ENCODE data around the gene GP1BB. TPM values are rescaled to one million over a fixed set of nuclear protein-coding genes. Genes with fewer than 3 reads are reported as not detected.

Gene GP1BB
- total RNA-seq, 1 experiment from 2014 or later, result 3.6 TPM

- in situ Hi-C loops (cut with HindIII; ENCODE audit: low pct_unique_long_range_greater_than_20kb, low sequenced_read_pairs), result no loop called here
- intact Hi-C loops (cut with micrococcal nuclease; ENCODE audit: unreplicated experiment), result no loop called here
- CTCF ChIA-PET, result no interaction called here
- H3K4me3 ChIP-seq (ENCODE audit: low read depth in 2 of 2, low read length in 2 of 2), result peak overlapping the region; percentile 52 to 60
- ATAC-seq (no peak), DNase-seq (ENCODE audit: low read depth, low spot score) (no peak)
- H3K27ac ChIP-seq (ENCODE audit: low read length), result peak overlapping the region; percentile 88
- POLR2A ChIA-PET, result no interaction called here
- TF ChIP-seq, protein P1, sequence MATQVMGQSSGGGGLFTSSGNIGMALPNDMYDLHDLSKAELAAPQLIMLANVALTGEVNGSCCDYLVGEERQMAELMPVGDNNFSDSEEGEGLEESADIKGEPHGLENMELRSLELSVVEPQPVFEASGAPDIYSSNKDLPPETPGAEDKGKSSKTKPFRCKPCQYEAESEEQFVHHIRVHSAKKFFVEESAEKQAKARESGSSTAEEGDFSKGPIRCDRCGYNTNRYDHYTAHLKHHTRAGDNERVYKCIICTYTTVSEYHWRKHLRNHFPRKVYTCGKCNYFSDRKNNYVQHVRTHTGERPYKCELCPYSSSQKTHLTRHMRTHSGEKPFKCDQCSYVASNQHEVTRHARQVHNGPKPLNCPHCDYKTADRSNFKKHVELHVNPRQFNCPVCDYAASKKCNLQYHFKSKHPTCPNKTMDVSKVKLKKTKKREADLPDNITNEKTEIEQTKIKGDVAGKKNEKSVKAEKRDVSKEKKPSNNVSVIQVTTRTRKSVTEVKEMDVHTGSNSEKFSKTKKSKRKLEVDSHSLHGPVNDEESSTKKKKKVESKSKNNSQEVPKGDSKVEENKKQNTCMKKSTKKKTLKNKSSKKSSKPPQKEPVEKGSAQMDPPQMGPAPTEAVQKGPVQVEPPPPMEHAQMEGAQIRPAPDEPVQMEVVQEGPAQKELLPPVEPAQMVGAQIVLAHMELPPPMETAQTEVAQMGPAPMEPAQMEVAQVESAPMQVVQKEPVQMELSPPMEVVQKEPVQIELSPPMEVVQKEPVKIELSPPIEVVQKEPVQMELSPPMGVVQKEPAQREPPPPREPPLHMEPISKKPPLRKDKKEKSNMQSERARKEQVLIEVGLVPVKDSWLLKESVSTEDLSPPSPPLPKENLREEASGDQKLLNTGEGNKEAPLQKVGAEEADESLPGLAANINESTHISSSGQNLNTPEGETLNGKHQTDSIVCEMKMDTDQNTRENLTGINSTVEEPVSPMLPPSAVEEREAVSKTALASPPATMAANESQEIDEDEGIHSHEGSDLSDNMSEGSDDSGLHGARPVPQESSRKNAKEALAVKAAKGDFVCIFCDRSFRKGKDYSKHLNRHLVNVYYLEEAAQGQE (IDR thresholded peaks at IDR 0.05; ENCODE audit: insufficient read depth in 1 of 2, low read depth in 2 of 2, low read length in 1 of 2), result no peak
- no peak for TF ChIP-seq CTCF (IDR thresholded peaks at IDR 0.05)
- TF ChIP-seq SIN3A (IDR thresholded peaks at IDR 0.05; ENCODE audit: borderline replicate concordance, insufficient read depth, low read depth, low read length), result no peak
- no peak for TF ChIP-seq POLR2AphosphoS5 (IDR thresholded peaks at IDR 0.05; ENCODE audit: low read depth, low read length)
- TF ChIP-seq TCF7L2 (IDR thresholded peaks at IDR 0.05; ENCODE audit: low read depth, low read length), result no peak
- peaks cover 29% of the 10 kb centered on the region for H3K4me1 ChIP-seq (ENCODE audit: control insufficient read depth, insufficient read depth, low read length)
- no peaks in the 10 kb centered on the region for H3K27me3 ChIP-seq (ENCODE audit: control insufficient read depth, insufficient read depth, low read length)
- no peaks in the 10 kb centered on the region for H3K9me3 ChIP-seq (ENCODE audit: control insufficient read depth, insufficient read depth, low read depth, low read length)
- H3K36me3 ChIP-seq (ENCODE audit: control insufficient read depth, insufficient read depth, low read length), result no peaks in the 10 kb centered on the region
- no TSS peak for BruUV-seq (replicated peaks)
Observed at GRCh38 chr22:19760951-19761724, 37.8 kb downstream of the GP1BB start.

GRCh38 chr22:19761725-19762567 lies 38.6 kb downstream of the GP1BB start:
- intact Hi-C loops (cut with micrococcal nuclease; ENCODE audit: unreplicated experiment) (no loop called here), in situ Hi-C loops (cut with HindIII; ENCODE audit: low pct_unique_long_range_greater_than_20kb, low sequenced_read_pairs) (no loop called here)
- H3K36me3 ChIP-seq (ENCODE audit: control insufficient read depth, insufficient read depth, low read length), result no peaks in the 10 kb centered on the region; the same call in 1 of the 2 replicates
- ChIA-PET CTCF (no interaction called here), POLR2A (no interaction called here)
- no peak for TF ChIP-seq CTCF (IDR thresholded peaks at IDR 0.05)
- TF ChIP-seq, protein P1 (IDR thresholded peaks at IDR 0.05; ENCODE audit: insufficient read depth in 1 of 2, low read depth in 2 of 2, low read length in 1 of 2), result no peak
- no peak for TF ChIP-seq SIN3A (IDR thresholded peaks at IDR 0.05; ENCODE audit: borderline replicate concordance, insufficient read depth, low read depth, low read length)
- TF ChIP-seq TCF7L2 (IDR thresholded peaks at IDR 0.05; ENCODE audit: low read depth, low read length), result no peak
- no peak for TF ChIP-seq POLR2AphosphoS5 (IDR thresholded peaks at IDR 0.05; ENCODE audit: low read depth, low read length)
- DNase-seq (ENCODE audit: low read depth, low spot score), result no peak
- no peaks in the 10 kb centered on the region for H3K9me3 ChIP-seq (ENCODE audit: control insufficient read depth, insufficient read depth, low read depth, low read length)
- peaks cover 26% of the 10 kb centered on the region for H3K4me1 ChIP-seq (ENCODE audit: control insufficient read depth, insufficient read depth, low read length)
- H3K4me3 ChIP-seq (ENCODE audit: low read depth in 2 of 2, low read length in 2 of 2), result peak overlapping the region; percentile 52 to 60
- H3K27me3 ChIP-seq (ENCODE audit: control insufficient read depth, insufficient read depth, low read length), result no peaks in the 10 kb centered on the region
- BruUV-seq (replicated peaks), result no TSS peak
- H3K27ac ChIP-seq (ENCODE audit: low read length), result peak overlapping the region; percentile 88
- ATAC-seq, result no peak
